B cell (primary cell): ENCODE data around the gene CCDC187. TPM values are rescaled to one million over a fixed set of nuclear protein-coding genes. Genes with fewer than 3 reads are reported as not detected.

Experiments used
- ATAC-seq: fragments of 200-7000 bp; cut with Tn5 transposase; one replicate; pipeline ENCODE4 v1.10.0; 2021; ENCODE audit warnings: low read depth, mild to moderate bottlenecking, moderate number of reproducible peaks, moderate library complexity
- CTCF ChIA-PET: fragments of 350-600 bp; sonication (Branson Sonifier 250); formaldehyde crosslinking; loops from one replicate; lab custom pipeline; 2021; ENCODE audit warnings: antibody characterized with exemption, inconsistent platforms; lab: Charles Lee
- POLR2A ChIA-PET: fragments of 350-600 bp; sonication (Branson Sonifier 250); formaldehyde crosslinking; loops from one replicate; lab custom pipeline; 2021; ENCODE audit warnings: antibody characterized with exemption; lab: Charles Lee
- DNase-seq: peaks from one replicate; pipeline ENCODE4 v3.0.0; 2013
- H2AFZ ChIP-seq: 2 replicates; pipeline ENCODE4 v1.6.1; 2012; ENCODE audit warnings: mild to moderate bottlenecking, low read depth, low read length; ENCODE audit not compliant: insufficient read depth, poor library complexity, severe bottlenecking
- H3K27ac ChIP-seq, 2 donors: 1 replicate in 1 of 2; 2 replicates in 1 of 2; pipeline ENCODE4 v1.5.1; 2012 to 2013; ENCODE audit warnings: low read length in 2 of 2, mild to moderate bottlenecking in 2 of 2, moderate library complexity in 1 of 2
- H3K27me3 ChIP-seq, 4 experiments: fragments of 200-600 bp in 1 of 4; sonication (generic) in 1 of 4; replicated peaks in 1 of 4; 1 replicate in 2 of 4; 2 replicates in 2 of 4; pipeline versions ENCODE4 v1.6.1 to v1.7.0; 2013 to 2016; ENCODE audit warnings: low read length in 3 of 4, mild to moderate bottlenecking in 2 of 4, mixed read lengths in 1 of 4, moderate library complexity in 1 of 4; ENCODE audit not compliant: insufficient read depth in 4 of 4, control insufficient read depth in 3 of 4; ENCODE audit errors: control extremely low read depth in 1 of 4
- H3K36me3 ChIP-seq, 2 experiments: replicated peaks in 1 of 2; 1 replicate in 1 of 2; 2 replicates in 1 of 2; pipeline versions ENCODE4 v1.6.1 to v1.7.1; 2013; ENCODE audit warnings: low read length in 1 of 2; ENCODE audit not compliant: insufficient read depth in 2 of 2, control insufficient read depth in 1 of 2; ENCODE audit errors: control extremely low read depth in 1 of 2, extremely low read depth in 1 of 2
- H3K4me1 ChIP-seq, 2 donors: fragments of 200-600 bp in 1 of 2; sonication (generic) in 1 of 2; 1 replicate in 1 of 2; 2 replicates in 1 of 2; pipeline versions ENCODE4 v1.5.1 to v1.6.1; 2013 to 2017; ENCODE audit warnings: low read length in 2 of 2; ENCODE audit not compliant: control insufficient read depth in 2 of 2, insufficient read depth in 2 of 2
- H3K4me2 ChIP-seq: replicated peaks from 2 replicates; pipeline ENCODE3; 2012; ENCODE audit warnings: mild to moderate bottlenecking, low read depth, low read length; ENCODE audit not compliant: poor library complexity, severe bottlenecking
- H3K4me3 ChIP-seq, 5 experiments: fragments of 200-600 bp in 1 of 5; sonication (generic) in 1 of 5; 1 replicate in 3 of 5; 2 replicates in 2 of 5; pipeline versions ENCODE4 v1.5.1 to v1.7.0; 2011 to 2016; ENCODE audit warnings: low read length in 4 of 5, mild to moderate bottlenecking in 4 of 5, low read depth in 2 of 5, control low read depth in 1 of 5, moderate library complexity in 1 of 5; ENCODE audit not compliant: insufficient read depth in 1 of 5; ENCODE audit errors: control extremely low read depth in 1 of 5, extremely low read depth in 1 of 5
- H3K79me2 ChIP-seq: fragments of 200-600 bp; sonication (generic); one replicate; pipeline ENCODE4 v1.6.0; 2016; ENCODE audit warnings: low read length; ENCODE audit not compliant: control insufficient read depth, insufficient read depth
- H3K9ac ChIP-seq: fragments of 200-600 bp; sonication (generic); 2 replicates; pipeline ENCODE4 v1.6.1; 2017; ENCODE audit warnings: mild to moderate bottlenecking, low read length, moderate library complexity
- H3K9me3 ChIP-seq, 3 donors: one replicate each; pipeline versions ENCODE4 v1.6.1 to v1.7.1; 2013; ENCODE audit warnings: low read length in 2 of 3; ENCODE audit not compliant: control insufficient read depth in 2 of 3, insufficient read depth in 1 of 3; ENCODE audit errors: control extremely low read depth in 1 of 3
- H4K20me1 ChIP-seq: 2 replicates; pipeline ENCODE4 v1.6.0; 2012; ENCODE audit warnings: mild to moderate bottlenecking, low read length; ENCODE audit not compliant: insufficient read depth, control insufficient read depth, poor library complexity, severe bottlenecking
- H3K27ac Mint-ChIP-seq: one replicate; pipeline ENCODE4 v1.8.0; 2021; ENCODE audit warnings: mixed read lengths
- H3K27me3 Mint-ChIP-seq: one replicate; pipeline ENCODE4 v1.8.0; 2021; ENCODE audit warnings: mixed read lengths
- H3K4me1 Mint-ChIP-seq: one replicate; pipeline ENCODE4 v1.8.0; 2021; ENCODE audit warnings: mixed read lengths
- H3K4me3 Mint-ChIP-seq: one replicate; pipeline ENCODE4 v1.8.0; 2021; ENCODE audit warnings: mixed read lengths
- H3K9me3 Mint-ChIP-seq: one replicate; pipeline ENCODE4 v1.8.0; 2022; ENCODE audit warnings: mixed read lengths; ENCODE audit not compliant: insufficient read depth
- CTCF ChIP-seq: fragments of 200-600 bp; IDR thresholded peaks from one replicate; pipeline ENCODE4 v1.8.0; 2022; ENCODE audit warnings: antibody characterized with exemption, mild to moderate bottlenecking
- EZH2 ChIP-seq: IDR thresholded peaks from 2 replicates; pipeline ENCODE4 v1.6.1; 2012; ENCODE audit warnings: borderline replicate concordance, low read depth, mild to moderate bottlenecking, moderate library complexity, low read length; ENCODE audit not compliant: insufficient read depth, poor library complexity, severe bottlenecking
- WGBS: methylation state at CpG from one replicate; pipeline ENCODE4 v1.1.5; 2013; ENCODE audit warnings: missing lambda C conversion rate; ENCODE audit not compliant: insufficient coverage; 5-methylcytosine and 5-hydroxymethylcytosine counted together
- intact Hi-C: fragments of 100-400 bp; cut with micrococcal nuclease; formaldehyde crosslinking; loops from one replicate; pipeline ENCODE4 v1.10.0; 2022
- polyA plus RNA-seq: library from polyadenylated mRNA; depleted of rRNA; stranded (reverse); fragments of >200 nt; gene quantifications from 2 replicates; pipeline ENCODE4 v1.2.3, GENCODE V29; 2012
- total RNA-seq, 2 donors: library from RNA; stranded (reverse); fragments of 120-200 nt in 1 of 2; gene quantifications; 1 replicate in 1 of 2; 2 replicates in 1 of 2; pipeline versions ENCODE4 v1.2.3 to v1.2.4, GENCODE V29; 2013 to 2022

CCDC187 gene
- total and polyA plus RNA-seq, 2 donors (not counting 1 experiment from before 2014, with no cell fraction given): 1.5 to 7.6 TPM

GRCh38 chr9:136313111-136314055 is 9.5 kb upstream of the CCDC187 start:
- no peak overlapping the region for H3K27ac Mint-ChIP-seq
- ATAC-seq (no peak), DNase-seq (no peak)
- peaks cover 3% of the 10 kb centered on the region for H3K9me3 Mint-ChIP-seq
- Histone ChIP-seq H3K79me2 (peaks cover 4% of the 10 kb centered on the region), H3K36me3 (no peaks in the 10 kb centered on the region), H3K9ac (no peak overlapping the region), H2AFZ (no peak overlapping the region), H3K27ac (no peak overlapping the region), H3K4me3 (no peak overlapping the region), H3K4me1 (peaks cover 47 to 51% of the 10 kb centered on the region in 2 donors), H3K9me3 (peaks cover 0 to 27% (median 10%) of the 10 kb centered on the region in 3 donors), H4K20me1 (no peaks in the 10 kb centered on the region), H3K4me2 (no peak overlapping the region), H3K27me3 (peaks cover 0 to 31% (median 2%) of the 10 kb centered on the region in 4 experiments)
- TF ChIP-seq EZH2 (no peak), CTCF (no peak)
- POLR2A ChIA-PET: interaction anchor here (0.6 kb wide), 1 partner anchor 318 kb away, joined by 3 read pairs; no protein-coding TSS in a partner anchor
- H3K27me3 Mint-ChIP-seq: peaks cover 12% of the 10 kb centered on the region
- intact Hi-C loops: no loop called here
- H3K4me1 Mint-ChIP-seq: peaks cover 19% of the 10 kb centered on the region
- no peak overlapping the region for H3K4me3 Mint-ChIP-seq
- CTCF ChIA-PET: interaction anchor here (0.8 to 2.7 kb wide), 4 partner anchors 11 to 165 kb away, joined by 3 to 21 read pairs (median 4); partner anchors contain the start of genes DNLZ and GPSM1
- 84% methylated on average over 18 of the region's 18 CpGs for WGBS
